HepG2 (cell line): Measurements from ENCODE around the gene TATDN2. TPM values are rescaled to one million over a fixed set of nuclear protein-coding genes. Genes with fewer than 3 reads are reported as not detected.

Experiments
- AHR ChIP-seq: IDR thresholded peaks from 2 replicates; pipeline ENCODE4 v1.6.1; 2018; ENCODE audit warnings: missing genetic modification reagents, missing compliant biosample characterization
- CBX1 ChIP-seq: IDR thresholded peaks from one replicate; pipeline ENCODE4 v1.6.1; 2016; ENCODE audit warnings: antibody characterized with exemption, low read depth
- HNF1B ChIP-seq: sonication (generic); formaldehyde crosslinking; IDR thresholded peaks from 2 replicates; pipeline ENCODE4 v1.5.1; 2020; ENCODE audit warnings: mild to moderate bottlenecking, moderate library complexity, missing genetic modification reagents
- ISX ChIP-seq: sonication (generic); formaldehyde crosslinking; conservative IDR thresholded peaks from 2 replicates; pipeline ENCODE4 v1.5.0; 2020; ENCODE audit warnings: missing genetic modification reagents
- POGK ChIP-seq: sonication (generic); formaldehyde crosslinking; conservative IDR thresholded peaks from 2 replicates; pipeline ENCODE4 v1.8.0; 2022; ENCODE audit warnings: mild to moderate bottlenecking, moderate library complexity, missing genetic modification reagents
- PTBP1 ChIP-seq: fragments of 200-400 bp; formaldehyde crosslinking; IDR thresholded peaks from 2 replicates; pipeline ENCODE4 v1.6.1; 2018; ENCODE audit warnings: low read length, low read depth; ENCODE audit not compliant: poor library complexity, severe bottlenecking
- ZMYM2 ChIP-seq: sonication (generic); formaldehyde crosslinking; IDR thresholded peaks from 2 replicates; pipeline ENCODE4 v1.8.0; 2022; ENCODE audit warnings: mild to moderate bottlenecking, missing genetic modification reagents
- ZSCAN21 ChIP-seq: sonication (generic); formaldehyde crosslinking; IDR thresholded peaks from 2 replicates; pipeline ENCODE4 v1.8.0; 2022; ENCODE audit warnings: mild to moderate bottlenecking, missing genetic modification reagents, moderate library complexity, borderline replicate concordance
- polyA plus RNA-seq, 8 experiments: library from polyadenylated mRNA; depleted of rRNA in 3 of 8; stranded (reverse) in 7 of 8; unstranded in 1 of 8; fragments of >200 nt; fragmentation: Illumina TruSeq in 4 of 8; extraction: Trizol in 4 of 8; gene quantifications; 2 replicates each; pipeline versions ENCODE4 v1.2.1 to v1.2.3, GENCODE V29; 2011 to 2016; ENCODE audit warnings: low read depth in 4 of 8, missing spikeins in 1 of 8, mixed read lengths in 1 of 8; ENCODE audit not compliant: insufficient read depth in 1 of 8
- total RNA-seq, 5 experiments: library from RNA; depleted of rRNA; stranded (reverse); fragments of >200 nt; fragmentation: Illumina TruSeq; extraction: Trizol; gene quantifications; 2 replicates each; pipeline ENCODE4 v1.2.3, GENCODE V29; 2016; ENCODE audit warnings: low read depth in 1 of 5
- TF ChIP-seq, protein P1 (sequence below): sonication (generic); formaldehyde crosslinking; IDR thresholded peaks from 2 replicates; pipeline ENCODE4 v1.5.1; 2020; ENCODE audit warnings: mild to moderate bottlenecking, missing genetic modification reagents, moderate library complexity
- TF ChIP-seq, protein P2 (sequence below): sonication (generic); formaldehyde crosslinking; IDR thresholded peaks from 2 replicates; pipeline ENCODE4 v1.9.0; 2021; ENCODE audit warnings: missing genetic modification reagents, mild to moderate bottlenecking, borderline replicate concordance
- TF ChIP-seq, protein P3 (sequence below): IDR thresholded peaks from 2 replicates; pipeline ENCODE4 v1.4.0; 2020; ENCODE audit warnings: mild to moderate bottlenecking, missing genetic modification reagents
- TF ChIP-seq, protein P4 (sequence below): IDR thresholded peaks from 2 replicates; pipeline ENCODE4 v1.6.1; 2016; ENCODE audit warnings: missing biosample characterization, missing genetic modification reagents, low read depth

TATDN2 gene
- total and polyA plus RNA-seq, 2 of the 13 experiments (the other 11 are each of a cell fraction or from before 2014, with no cell fraction given) = 12.1 to 21.9 TPM

- TF ChIP-seq, protein P1, sequence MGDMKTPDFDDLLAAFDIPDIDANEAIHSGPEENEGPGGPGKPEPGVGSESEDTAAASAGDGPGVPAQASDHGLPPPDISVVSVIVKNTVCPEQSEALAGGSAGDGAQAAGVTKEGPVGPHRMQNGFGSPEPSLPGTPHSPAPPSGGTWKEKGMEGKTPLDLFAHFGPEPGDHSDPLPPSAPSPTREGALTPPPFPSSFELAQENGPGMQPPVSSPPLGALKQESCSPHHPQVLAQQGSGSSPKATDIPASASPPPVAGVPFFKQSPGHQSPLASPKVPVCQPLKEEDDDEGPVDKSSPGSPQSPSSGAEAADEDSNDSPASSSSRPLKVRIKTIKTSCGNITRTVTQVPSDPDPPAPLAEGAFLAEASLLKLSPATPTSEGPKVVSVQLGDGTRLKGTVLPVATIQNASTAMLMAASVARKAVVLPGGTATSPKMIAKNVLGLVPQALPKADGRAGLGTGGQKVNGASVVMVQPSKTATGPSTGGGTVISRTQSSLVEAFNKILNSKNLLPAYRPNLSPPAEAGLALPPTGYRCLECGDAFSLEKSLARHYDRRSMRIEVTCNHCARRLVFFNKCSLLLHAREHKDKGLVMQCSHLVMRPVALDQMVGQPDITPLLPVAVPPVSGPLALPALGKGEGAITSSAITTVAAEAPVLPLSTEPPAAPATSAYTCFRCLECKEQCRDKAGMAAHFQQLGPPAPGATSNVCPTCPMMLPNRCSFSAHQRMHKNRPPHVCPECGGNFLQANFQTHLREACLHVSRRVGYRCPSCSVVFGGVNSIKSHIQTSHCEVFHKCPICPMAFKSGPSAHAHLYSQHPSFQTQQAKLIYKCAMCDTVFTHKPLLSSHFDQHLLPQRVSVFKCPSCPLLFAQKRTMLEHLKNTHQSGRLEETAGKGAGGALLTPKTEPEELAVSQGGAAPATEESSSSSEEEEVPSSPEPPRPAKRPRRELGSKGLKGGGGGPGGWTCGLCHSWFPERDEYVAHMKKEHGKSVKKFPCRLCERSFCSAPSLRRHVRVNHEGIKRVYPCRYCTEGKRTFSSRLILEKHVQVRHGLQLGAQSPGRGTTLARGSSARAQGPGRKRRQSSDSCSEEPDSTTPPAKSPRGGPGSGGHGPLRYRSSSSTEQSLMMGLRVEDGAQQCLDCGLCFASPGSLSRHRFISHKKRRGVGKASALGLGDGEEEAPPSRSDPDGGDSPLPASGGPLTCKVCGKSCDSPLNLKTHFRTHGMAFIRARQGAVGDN = peak; percentile 93
- TF ChIP-seq ZSCAN21 (CRISPR knock-in tag) (peak; percentile 68; the same call in 1 of the 2 replicates), POGK (peak; percentile 91), ZMYM2 (CRISPR knock-in tag) (peak; percentile 55; the same call in 1 of the 2 replicates), HNF1B (CRISPR knock-in tag) (peak; percentile 77), AHR (CRISPR knock-in tag) (0 out of 2 replicates have a peak, but pooled peaks have one; percentile 20), CBX1 (peak; percentile 65), ISX (peak; percentile 87; the same call in 1 of the 2 replicates), PTBP1 (peak; percentile 53)
- TF ChIP-seq, protein P2, sequence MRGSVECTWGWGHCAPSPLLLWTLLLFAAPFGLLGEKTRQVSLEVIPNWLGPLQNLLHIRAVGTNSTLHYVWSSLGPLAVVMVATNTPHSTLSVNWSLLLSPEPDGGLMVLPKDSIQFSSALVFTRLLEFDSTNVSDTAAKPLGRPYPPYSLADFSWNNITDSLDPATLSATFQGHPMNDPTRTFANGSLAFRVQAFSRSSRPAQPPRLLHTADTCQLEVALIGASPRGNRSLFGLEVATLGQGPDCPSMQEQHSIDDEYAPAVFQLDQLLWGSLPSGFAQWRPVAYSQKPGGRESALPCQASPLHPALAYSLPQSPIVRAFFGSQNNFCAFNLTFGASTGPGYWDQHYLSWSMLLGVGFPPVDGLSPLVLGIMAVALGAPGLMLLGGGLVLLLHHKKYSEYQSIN (CRISPR knock-in tag) = no peak
- TF ChIP-seq, protein P3, sequence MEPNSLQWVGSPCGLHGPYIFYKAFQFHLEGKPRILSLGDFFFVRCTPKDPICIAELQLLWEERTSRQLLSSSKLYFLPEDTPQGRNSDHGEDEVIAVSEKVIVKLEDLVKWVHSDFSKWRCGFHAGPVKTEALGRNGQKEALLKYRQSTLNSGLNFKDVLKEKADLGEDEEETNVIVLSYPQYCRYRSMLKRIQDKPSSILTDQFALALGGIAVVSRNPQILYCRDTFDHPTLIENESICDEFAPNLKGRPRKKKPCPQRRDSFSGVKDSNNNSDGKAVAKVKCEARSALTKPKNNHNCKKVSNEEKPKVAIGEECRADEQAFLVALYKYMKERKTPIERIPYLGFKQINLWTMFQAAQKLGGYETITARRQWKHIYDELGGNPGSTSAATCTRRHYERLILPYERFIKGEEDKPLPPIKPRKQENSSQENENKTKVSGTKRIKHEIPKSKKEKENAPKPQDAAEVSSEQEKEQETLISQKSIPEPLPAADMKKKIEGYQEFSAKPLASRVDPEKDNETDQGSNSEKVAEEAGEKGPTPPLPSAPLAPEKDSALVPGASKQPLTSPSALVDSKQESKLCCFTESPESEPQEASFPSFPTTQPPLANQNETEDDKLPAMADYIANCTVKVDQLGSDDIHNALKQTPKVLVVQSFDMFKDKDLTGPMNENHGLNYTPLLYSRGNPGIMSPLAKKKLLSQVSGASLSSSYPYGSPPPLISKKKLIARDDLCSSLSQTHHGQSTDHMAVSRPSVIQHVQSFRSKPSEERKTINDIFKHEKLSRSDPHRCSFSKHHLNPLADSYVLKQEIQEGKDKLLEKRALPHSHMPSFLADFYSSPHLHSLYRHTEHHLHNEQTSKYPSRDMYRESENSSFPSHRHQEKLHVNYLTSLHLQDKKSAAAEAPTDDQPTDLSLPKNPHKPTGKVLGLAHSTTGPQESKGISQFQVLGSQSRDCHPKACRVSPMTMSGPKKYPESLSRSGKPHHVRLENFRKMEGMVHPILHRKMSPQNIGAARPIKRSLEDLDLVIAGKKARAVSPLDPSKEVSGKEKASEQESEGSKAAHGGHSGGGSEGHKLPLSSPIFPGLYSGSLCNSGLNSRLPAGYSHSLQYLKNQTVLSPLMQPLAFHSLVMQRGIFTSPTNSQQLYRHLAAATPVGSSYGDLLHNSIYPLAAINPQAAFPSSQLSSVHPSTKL (CRISPR knock-in tag) = peak; percentile 16; the same call in 1 of the 2 replicates
- TF ChIP-seq, protein P4, sequence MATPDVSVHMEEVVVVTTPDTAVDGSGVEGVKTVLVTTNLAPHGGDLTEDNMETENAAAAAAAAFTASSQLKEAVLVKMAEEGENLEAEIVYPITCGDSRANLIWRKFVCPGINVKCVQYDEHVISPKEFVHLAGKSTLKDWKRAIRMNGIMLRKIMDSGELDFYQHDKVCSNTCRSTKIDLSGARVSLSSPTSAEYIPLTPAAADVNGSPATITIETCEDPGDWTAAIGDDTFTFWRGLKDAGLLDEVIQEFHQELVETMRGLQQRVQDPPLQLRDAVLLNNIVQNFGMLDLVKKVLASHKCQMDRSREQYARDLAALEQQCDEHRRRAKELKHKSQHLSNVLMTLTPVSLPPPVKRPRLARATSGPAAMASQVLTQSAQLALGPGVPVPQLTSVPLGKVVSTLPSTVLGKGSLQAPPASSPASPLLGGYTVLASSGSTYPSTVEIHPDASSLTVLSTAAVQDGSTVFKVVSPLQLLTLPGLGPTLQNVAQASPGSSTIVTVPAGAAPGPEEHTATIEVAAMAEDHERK = 0 out of 2 replicates have a peak, but pooled peaks have one; percentile 37
Observed at GRCh38 chr3:10248184-10248983, at the start of gene TATDN2 (continued).
